Measurements from ENCODE around the gene IDNK.
"Not testable (repeated sequence)": the region's sequence is repeated elsewhere in the genome, so short reads cannot be mapped to it uniquely, and the experiment has no call there.

Gene IDNK

GRCh38 chr9:83588256-83588655 lies 34.7 kb upstream of the IDNK start:
- intact Hi-C loops (cut with DNase I; ENCODE audit: low total_unique reads), result no loop called here
- Histone ChIP-seq H3K4me1 (peaks cover 0 to 9% (median 9%) of the 10 kb centered on the region in 4 donors), H3K27ac (no peak overlapping the region), H3K9me3 (no peaks in the 10 kb centered on the region), H3K4me3 (no peak overlapping the region), H3K36me3 (peaks cover 0 to 7% (median 0%) of the 10 kb centered on the region in 3 donors), H3K27me3 (no peaks in the 10 kb centered on the region)
- TF ChIP-seq CTCF (IDR thresholded peaks at IDR 0.05), result no peak
- no peak for DNase-seq

GRCh38 chr9:83596899-83597504 lies 25.9 kb upstream of the IDNK start:
- intact Hi-C loops (cut with DNase I; ENCODE audit: low total_unique reads), result no loop called here
- H3K9me3 ChIP-seq, result no peaks in the 10 kb centered on the region
- DNase-seq, result no peak
- TF ChIP-seq CTCF (IDR thresholded peaks at IDR 0.05), result peak; percentile 38 to 46
- no peaks in the 10 kb centered on the region for H3K27me3 ChIP-seq
- H3K27ac ChIP-seq, result no peak overlapping the region
- H3K36me3 ChIP-seq, result no peaks in the 10 kb centered on the region
- H3K4me3 ChIP-seq, result no peak overlapping the region
- no peaks in the 10 kb centered on the region for H3K4me1 ChIP-seq

- Histone ChIP-seq H3K27ac (no peak overlapping the region), H3K4me1 (no peaks in the 10 kb centered on the region), H3K36me3 (no peaks in the 10 kb centered on the region), H3K9me3 (no peaks in the 10 kb centered on the region), H3K27me3 (no peaks in the 10 kb centered on the region), H3K4me3 (no peak overlapping the region)
- no peak for TF ChIP-seq CTCF (IDR thresholded peaks at IDR 0.05)
- DNase-seq, result no peak
- intact Hi-C loops (cut with DNase I; ENCODE audit: low total_unique reads), result no loop called here
These were observed 24.5 kb upstream of the IDNK start for GRCh38 chr9:83598487-83598886.

GRCh38 chr9:83599071-83599470 lies 23.9 kb upstream of the IDNK start:
- Histone ChIP-seq H3K4me1 (no peaks in the 10 kb centered on the region), H3K9me3 (no peaks in the 10 kb centered on the region), H3K27ac (no peak overlapping the region), H3K27me3 (no peaks in the 10 kb centered on the region), H3K36me3 (no peaks in the 10 kb centered on the region), H3K4me3 (no peak overlapping the region)
- intact Hi-C loops (cut with DNase I; ENCODE audit: low total_unique reads), result no loop called here
- DNase-seq, result no peak
- no peak for TF ChIP-seq CTCF (IDR thresholded peaks at IDR 0.05)

GRCh38 chr9:83601463-83601862 lies 21.5 kb upstream of the IDNK start:
- intact Hi-C loops (cut with DNase I; ENCODE audit: low total_unique reads), result no loop called here
- no peaks in the 10 kb centered on the region for H3K36me3 ChIP-seq
- H3K4me3 ChIP-seq, result no peak overlapping the region
- no peak overlapping the region for H3K27ac ChIP-seq
- no peaks in the 10 kb centered on the region for H3K9me3 ChIP-seq
- TF ChIP-seq CTCF (IDR thresholded peaks at IDR 0.05), result no peak
- no peak for DNase-seq
- no peaks in the 10 kb centered on the region for H3K4me1 ChIP-seq
- no peaks in the 10 kb centered on the region for H3K27me3 ChIP-seq

GRCh38 chr9:83607620-83608019 lies 15.3 kb upstream of the IDNK start:
- H3K36me3 ChIP-seq; H3K4me1 ChIP-seq; DNase-seq; H3K27ac ChIP-seq; H3K4me3 ChIP-seq; intact Hi-C loops (cut with DNase I; ENCODE audit: low total_unique reads); H3K27me3 ChIP-seq; H3K9me3 ChIP-seq: not testable (repeated sequence)

- not testable (repeated sequence) for H3K27ac ChIP-seq, H3K4me3 ChIP-seq, H3K4me1 ChIP-seq, DNase-seq, H3K36me3 ChIP-seq, H3K9me3 ChIP-seq, H3K27me3 ChIP-seq
- intact Hi-C loops (cut with DNase I; ENCODE audit: low total_unique reads), result loop anchor here (10.0 kb wide), 1 partner anchor 248 kb away; no protein-coding TSS in a partner anchor
These were observed 9.6 kb upstream of the IDNK start for GRCh38 chr9:83613298-83613697.
